ENCODE results near the gene JAG2. TPM values are rescaled to one million over a fixed set of nuclear protein-coding genes. Genes with fewer than 3 reads are reported as not detected.

JAG2 gene
- total and polyA plus RNA-seq, 2 of the 13 experiments (the other 11 are each of a cell fraction or from before 2014, with no cell fraction given): 0.04 to 0.16 TPM

GRCh38 chr14:105093431-105094192 is 75.0 kb downstream of the JAG2 start (continued):
- TF ChIP-seq TFE3 (CRISPR knock-in tag; IDR thresholded peaks at IDR 0.05) (no peak), PITX1 (CRISPR knock-in tag; IDR thresholded peaks at IDR 0.05) (no peak), ZNF333 (CRISPR knock-in tag; IDR thresholded peaks at IDR 0.05; ENCODE audit: borderline replicate concordance) (no peak), ZNF354B (CRISPR knock-in tag; IDR thresholded peaks at IDR 0.05) (no peak), HNRNPK (IDR thresholded peaks at IDR 0.05; ENCODE audit: low read depth, low read length, poor library complexity, severe bottlenecking) (peak; percentile 41), TMF1 (CRISPR knock-in tag; IDR thresholded peaks at IDR 0.05; ENCODE audit: low read depth) (no peak), ZNF737 (CRISPR knock-in tag; IDR thresholded peaks at IDR 0.05; ENCODE audit: borderline replicate concordance) (no peak), ZFY (CRISPR knock-in tag; IDR thresholded peaks at IDR 0.05) (no peak), ZIK1 (CRISPR knock-in tag; IDR thresholded peaks at IDR 0.05; ENCODE audit: borderline replicate concordance, low read depth) (no peak), TBL1XR1 (IDR thresholded peaks at IDR 0.05; ENCODE audit: borderline replicate concordance, low read length, partially characterized antibody) (no peak), KMT2B (CRISPR knock-in tag; IDR thresholded peaks at IDR 0.05) (no peak), ZBTB42 (CRISPR knock-in tag; IDR thresholded peaks at IDR 0.05) (no peak), ZNF280D (CRISPR knock-in tag; IDR thresholded peaks at IDR 0.05) (no peak), REXO4 (CRISPR knock-in tag; IDR thresholded peaks at IDR 0.05; ENCODE audit: borderline replicate concordance) (no peak), THAP9 (CRISPR knock-in tag; IDR thresholded peaks at IDR 0.05; ENCODE audit: borderline replicate concordance) (no peak), TAF1 (CRISPR knock-in tag; IDR thresholded peaks at IDR 0.05) (no peak), DZIP1 (CRISPR knock-in tag; IDR thresholded peaks at IDR 0.05) (no peak)
